GM21576 (cell line): ENCODE results near the gene MYORG.
"Not testable (repeated sequence)": the region's sequence is repeated elsewhere in the genome, so short reads cannot be mapped to it uniquely, and the experiment has no call there.

ENCODE experiments used
- ATAC-seq: cut with Tn5 transposase; IDR thresholded peaks from one replicate; pipeline ENCODE4 v1.9.1; 2021; ENCODE audit warnings: mild to moderate bottlenecking, moderate library complexity; ENCODE audit not compliant: unreplicated experiment

MYORG gene

GRCh38 chr9:34370335-34370969 is 6.2 kb downstream of the MYORG start:
- no peak for ATAC-seq

DNA sequence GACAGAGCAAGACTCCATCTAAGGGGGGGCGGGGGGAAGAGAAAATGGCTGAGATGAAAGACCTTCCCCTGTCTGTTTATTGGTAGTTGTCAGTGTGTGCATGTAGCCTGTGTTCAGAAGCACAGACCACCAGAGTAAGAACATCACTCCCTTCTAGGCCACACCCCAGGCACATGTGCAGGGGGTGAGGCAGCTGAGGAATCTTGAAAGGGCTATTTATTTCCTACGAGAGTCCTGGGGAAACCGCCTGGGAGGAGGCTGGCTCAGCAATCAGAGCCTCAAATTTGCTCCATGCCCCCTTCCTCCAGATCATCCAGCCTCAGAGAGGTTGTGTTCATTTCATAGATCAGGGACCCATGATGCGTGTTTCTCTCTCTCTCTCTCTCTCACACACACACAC is 7.1 kb downstream of the MYORG start:
- no peak for ATAC-seq

GRCh38 chr9:34368796-34369195 is 7.9 kb downstream of the MYORG start:
- ATAC-seq = not testable (repeated sequence)

DNA sequence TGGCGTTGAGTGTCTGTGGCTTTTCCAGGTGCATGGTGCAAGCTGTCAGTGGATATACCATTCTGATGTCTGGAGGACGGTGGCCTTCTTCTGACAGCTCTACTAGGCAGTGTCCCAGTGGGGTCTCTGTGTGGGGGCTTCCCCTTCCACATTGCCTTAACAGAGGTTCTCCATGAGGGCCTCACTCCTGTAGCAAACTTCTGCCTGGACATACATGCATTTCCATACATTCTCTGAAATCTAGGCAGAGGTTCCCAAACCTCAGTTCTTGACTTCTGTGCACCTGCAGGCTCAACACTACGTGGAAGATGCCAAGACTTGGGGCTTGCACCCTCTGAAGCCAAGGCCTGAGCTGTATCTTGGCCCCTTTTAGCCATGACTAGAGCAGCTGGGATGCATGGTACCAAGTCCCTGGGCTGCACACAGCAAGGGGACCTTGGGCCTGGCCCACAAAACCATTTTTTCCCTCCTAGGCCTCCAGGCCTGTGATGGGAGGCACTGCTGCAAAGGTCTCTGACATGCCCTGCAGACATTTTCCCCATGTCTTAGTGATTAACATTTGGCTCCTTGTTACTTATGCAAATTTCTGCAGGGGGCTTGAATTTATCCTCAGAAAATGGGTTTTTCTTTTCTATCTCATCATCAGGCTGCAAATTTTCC is 8.8 kb downstream of the MYORG start:
- ATAC-seq = not testable (repeated sequence)

GRCh38 chr9:34366365-34366764 is 10.3 kb downstream of the MYORG start:
- no peak for ATAC-seq

DNA sequence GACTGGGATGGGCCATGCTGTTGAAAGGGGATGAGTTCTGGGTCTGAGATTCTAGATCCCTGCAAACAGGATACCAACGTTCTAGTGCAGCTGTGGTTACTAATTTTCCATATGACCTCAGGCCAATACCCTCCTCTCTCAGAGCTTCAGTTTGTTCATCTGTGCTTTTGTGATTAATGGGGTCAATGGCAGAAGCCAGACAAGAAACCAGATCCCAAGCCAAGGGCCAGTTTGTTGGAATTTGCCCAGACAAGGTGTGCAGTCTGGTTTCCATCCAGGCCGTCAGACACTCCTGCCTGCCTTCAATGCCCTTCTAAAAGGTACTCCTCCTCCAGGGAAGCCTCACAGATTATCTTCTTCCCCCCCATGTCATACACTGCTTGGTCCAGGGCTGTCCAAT is 11.4 kb downstream of the MYORG start:
- ATAC-seq = no peak

DNA sequence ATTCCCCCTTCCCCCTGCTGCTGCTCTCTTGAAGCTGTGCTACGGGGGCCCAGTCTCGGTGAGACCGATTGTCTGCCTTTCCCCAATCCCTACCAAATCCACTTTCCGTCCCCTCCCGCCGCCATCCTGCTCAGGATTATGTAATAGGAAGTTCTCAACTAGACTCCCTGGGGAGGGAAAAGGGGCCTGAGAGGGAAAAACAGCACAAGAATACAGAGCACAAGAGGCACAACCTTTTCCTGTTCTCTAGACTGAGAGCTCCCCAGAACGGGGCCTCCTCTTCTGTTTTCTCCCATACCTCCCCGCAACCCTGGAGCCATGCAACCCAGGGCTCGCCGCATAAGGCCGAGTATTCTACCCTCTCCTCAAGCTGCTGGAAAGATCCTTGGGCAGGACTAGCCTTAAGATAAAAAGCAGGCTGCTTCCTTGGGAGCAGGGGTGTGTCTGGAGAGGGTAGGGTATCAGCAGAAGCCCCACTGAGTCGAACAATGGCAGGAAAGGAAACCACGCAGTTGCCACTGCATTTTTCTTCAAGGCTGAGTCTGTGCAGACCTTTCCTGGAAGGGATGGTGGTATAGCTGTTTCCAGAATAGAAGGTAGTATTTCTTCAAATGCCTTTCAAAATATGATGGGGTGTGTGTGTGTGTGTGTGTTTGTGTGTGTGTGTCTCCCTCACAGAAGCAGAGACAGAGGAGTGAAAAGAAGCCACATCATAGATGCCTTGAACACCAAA is 12.9 kb downstream of the MYORG start:
- no peak for ATAC-seq

GRCh38 chr9:34362614-34363214 is 14.0 kb downstream of the MYORG start:
- ATAC-seq = no peak

- ATAC-seq = not testable (repeated sequence)
Measured at GRCh38 chr9:34352957-34353356, 23.7 kb downstream of the MYORG start.

- not testable (repeated sequence) for ATAC-seq
Measured at GRCh38 chr9:34352122-34352652, 24.5 kb downstream of the MYORG start.

- ATAC-seq = no peak
Measured at GRCh38 chr9:34349324-34349723, 27.4 kb downstream of the MYORG start.

GRCh38 chr9:34347800-34348158 is 28.9 kb downstream of the MYORG start:
- ATAC-seq = no peak

DNA sequence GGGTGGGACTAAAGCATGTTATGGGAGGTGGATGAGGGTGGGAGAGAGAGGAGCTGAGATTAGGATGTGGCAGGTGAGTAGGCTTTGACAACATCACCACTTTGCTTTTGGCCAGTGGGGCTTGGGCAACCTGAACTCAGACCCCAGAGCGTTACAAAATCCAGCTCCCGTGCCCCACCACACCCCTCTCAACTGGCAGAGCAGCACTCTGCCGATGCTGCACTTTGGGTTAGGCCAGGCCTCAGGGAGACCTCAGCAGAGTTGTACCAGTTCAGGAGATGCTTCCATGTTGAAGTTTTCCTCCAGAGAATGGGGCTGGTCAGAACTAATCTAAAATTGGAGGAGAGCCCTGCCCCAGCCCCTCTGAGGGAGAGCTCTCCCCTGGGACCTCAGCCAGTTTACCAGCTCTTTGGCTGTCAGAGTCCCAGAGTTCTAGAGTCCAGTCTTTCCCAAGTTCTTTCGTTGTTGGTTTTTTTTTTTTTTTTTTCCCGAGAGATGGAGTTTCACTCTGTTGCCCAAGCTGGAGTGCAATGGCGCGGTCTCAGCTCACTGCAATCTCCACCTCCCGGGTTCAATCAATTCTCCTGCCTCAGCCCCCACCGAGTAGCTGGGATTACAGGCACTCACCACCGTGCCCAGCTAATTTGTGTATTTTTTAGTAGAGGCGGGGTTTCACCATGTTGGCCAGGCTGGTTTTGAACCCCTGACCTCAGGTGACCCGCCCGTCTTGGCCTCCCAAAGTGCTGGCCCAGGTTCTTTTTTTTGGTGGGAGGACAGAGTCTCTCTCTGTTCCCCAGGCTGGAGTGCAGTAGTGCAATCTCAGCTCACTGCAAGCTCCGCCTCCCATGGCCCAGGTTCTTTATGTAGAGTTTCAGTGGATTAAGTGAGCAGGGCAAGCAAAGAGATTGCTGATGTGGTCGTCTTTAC is 29.6 kb downstream of the MYORG start:
- ATAC-seq = no peak

DNA sequence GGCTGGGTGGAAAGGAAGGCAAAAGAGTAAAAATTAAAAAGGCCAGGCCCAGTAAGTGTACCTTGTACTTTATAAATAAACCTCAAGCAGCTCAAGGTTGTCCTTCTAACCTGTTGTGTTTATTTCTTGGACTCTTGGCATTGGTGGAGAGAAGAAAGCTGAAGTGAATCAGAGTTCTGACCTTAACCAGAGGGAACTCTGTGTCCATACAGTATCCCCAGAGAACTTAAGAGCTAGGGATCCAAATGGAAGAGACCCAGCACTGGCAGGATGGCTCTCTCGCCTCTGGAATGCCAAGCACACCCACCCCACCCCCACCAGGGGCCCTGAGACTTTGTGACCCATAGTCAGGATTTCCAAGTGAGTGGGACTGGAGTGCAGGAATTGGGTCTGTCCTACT is 33.1 kb downstream of the MYORG start:
- no peak for ATAC-seq

DNA sequence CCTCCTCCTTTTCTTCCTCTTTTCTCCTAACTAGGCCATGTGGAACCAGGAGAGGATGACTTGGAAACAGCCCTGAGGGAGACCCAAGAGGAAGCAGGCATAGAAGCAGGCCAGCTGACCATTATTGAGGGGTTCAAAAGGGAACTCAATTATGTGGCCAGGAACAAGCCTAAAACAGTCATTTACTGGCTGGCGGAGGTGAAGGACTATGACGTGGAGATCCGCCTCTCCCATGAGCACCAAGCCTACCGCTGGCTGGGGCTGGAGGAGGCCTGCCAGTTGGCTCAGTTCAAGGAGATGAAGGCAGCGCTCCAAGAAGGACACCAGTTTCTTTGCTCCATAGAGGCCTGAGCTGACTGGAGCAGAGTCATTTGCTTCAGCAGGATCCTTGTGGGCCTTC is 33.6 kb downstream of the MYORG start:
- ATAC-seq = no peak

GRCh38 chr9:34341659-34342295 is 34.9 kb downstream of the MYORG start:
- ATAC-seq = no peak

GRCh38 chr9:34338665-34339385 is 37.9 kb downstream of the MYORG start:
- ATAC-seq = no peak

GRCh38 chr9:34338079-34338478 is 38.6 kb downstream of the MYORG start:
- ATAC-seq = not testable (repeated sequence)

DNA sequence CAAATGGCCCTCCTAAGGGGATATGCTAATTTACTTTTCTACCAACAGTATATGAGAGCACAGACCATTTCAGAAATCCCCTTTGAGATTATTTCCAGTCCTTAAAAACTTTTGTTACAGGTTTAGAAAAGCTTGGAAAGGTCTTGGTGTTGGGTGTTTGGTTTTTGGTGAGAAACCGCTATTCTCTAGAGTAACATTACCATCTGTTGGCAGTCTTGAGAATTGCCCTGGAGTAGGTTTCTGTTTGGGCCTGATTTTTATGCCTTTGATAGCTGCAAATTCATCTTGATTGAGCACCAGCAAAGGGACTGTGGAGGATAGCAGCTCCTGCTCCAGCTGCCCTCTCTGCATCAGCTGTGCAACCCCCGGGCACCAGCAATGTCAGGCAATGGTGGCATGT is 39.3 kb downstream of the MYORG start:
- no peak for ATAC-seq
